GM19193 (cell line): ENCODE data around the gene URB1.

Experiments used
- POLR2A ChIP-seq: IDR thresholded peaks from 4 replicates; pipeline ENCODE4 v1.6.1; 2011; ENCODE audit not compliant: insufficient read depth, insufficient read length; ENCODE audit errors: extremely low read depth

Gene URB1

DNA sequence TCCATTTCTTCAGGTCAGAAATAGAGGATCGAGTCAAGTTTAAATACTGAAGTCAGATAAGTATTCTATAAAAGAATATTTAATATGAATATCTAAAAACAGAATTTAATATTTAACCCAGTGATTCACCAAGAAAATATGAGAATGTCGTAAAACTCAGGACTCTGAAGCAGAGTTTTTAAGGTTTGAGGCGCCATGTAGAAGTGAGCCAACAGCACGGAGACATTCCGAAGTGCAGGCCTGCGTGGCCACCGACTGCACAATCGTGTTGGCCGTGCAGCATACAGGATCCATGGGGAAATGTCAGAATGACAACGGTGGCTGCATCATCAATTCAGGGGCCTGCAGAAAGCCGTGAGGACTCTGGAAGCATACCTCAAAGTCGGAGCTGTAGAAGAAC is 70.7 kb downstream of the URB1 start:
- TF ChIP-seq POLR2A: no peak

- no peak for TF ChIP-seq POLR2A
Measured at GRCh38 chr21:32321480-32321879, 71.3 kb downstream of the URB1 start.

DNA sequence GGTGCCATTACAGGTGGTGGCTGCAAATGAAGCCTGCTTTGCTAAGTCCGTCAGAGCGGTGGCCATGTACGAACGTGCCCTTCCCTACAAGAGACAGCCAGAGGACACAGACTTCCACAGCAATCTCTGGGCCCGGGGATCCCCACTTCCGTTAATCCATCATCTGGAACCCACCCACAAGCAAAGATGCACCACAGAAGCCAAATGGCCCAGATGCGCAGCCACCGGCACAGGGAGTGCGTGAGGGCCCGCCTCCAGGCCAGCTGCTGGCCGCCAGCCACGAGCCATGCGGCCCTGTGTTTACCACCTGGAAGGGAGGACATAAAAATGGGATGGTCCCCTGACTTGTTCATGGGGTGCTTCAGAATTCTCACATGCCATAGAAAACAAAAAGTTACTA is 72.1 kb downstream of the URB1 start:
- no peak for TF ChIP-seq POLR2A

DNA sequence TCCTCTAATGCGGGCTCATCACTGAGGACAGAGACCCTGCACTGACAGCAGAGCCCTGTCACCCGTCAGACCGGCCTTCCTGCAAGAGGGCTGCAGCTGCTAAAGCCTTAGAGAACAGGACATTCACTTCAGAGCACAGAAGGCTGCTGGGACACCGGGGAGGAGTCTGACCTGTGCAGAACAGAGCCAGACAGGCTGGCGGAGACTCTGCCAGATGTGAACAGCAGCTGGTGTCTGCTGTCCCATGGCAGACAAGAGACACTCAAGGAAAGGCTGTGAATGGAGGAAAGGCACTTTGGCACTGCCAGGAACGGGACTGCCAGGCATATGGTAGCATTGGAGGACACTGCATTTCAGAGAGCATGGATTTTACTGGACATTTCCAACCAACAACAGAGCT is 72.8 kb downstream of the URB1 start:
- no peak for TF ChIP-seq POLR2A

GRCh38 chr21:32319012-32319411 is 73.8 kb downstream of the URB1 start:
- TF ChIP-seq POLR2A: no peak

- no peak for TF ChIP-seq POLR2A
Measured at GRCh38 chr21:32317726-32318125, 75.1 kb downstream of the URB1 start.

GRCh38 chr21:32316361-32317215 is 76.2 kb downstream of the URB1 start:
- no peak for TF ChIP-seq POLR2A

GRCh38 chr21:32315511-32316281 is 77.1 kb downstream of the URB1 start:
- TF ChIP-seq POLR2A: no peak

DNA sequence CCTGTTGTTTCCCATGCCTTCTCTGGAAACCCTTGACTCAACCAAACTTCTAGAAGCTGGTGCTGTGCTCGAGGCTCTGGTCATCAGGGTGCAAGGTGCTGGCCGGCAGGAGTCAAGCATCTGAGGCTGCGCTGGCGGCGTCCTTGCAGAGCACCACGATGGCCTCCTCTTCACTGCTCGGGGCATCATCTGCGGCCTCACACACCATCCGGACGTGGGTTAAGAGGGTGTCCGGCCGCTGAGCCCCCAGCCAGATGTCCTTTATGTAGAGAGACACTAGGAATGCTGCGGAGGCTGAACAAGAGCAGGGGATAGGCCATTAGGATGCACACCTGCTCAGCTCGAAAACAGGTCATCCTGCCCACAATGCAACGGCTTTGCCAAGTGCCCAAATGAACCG is 78.0 kb downstream of the URB1 start:
- no peak for TF ChIP-seq POLR2A

DNA sequence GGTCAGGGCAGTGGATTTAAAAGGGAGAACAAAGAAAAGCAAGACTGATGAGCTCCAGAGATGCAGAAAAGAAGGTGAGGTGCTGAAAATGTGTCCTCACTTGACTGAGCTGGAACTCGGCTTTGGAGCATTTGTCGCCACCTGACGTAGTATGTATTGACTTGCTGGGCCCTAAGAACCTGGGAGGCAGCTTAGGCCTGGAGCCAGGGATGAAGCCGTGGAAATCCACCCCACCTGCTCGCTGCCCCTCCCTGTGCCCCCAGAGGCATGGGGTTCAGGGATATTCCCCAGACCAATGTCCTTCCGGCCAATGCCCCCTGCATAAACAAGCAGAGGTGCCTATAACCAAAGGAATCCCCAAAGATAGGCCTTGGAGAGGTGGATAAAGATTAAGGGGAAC is 79.8 kb downstream of the URB1 start:
- no peak for TF ChIP-seq POLR2A

DNA sequence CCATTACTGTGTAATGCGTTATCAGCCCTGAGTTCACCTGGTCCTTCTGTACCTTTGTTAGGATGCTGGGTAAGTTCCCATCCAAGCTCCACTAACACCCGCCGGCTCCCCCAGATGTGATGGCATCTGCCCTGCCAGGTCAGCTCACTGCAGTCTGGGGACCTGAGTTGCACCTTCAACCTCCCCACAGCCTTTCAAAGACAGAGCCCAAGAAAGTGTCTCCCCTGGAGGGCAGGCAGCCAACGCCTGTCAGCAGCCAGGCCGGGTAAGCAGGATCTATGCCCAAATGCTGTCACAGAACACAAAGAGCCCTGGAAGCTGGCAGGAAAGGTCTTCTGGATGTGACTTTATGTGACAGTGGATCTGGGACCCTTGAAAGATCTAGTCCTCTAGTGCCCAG is 80.5 kb downstream of the URB1 start:
- TF ChIP-seq POLR2A: no peak

DNA sequence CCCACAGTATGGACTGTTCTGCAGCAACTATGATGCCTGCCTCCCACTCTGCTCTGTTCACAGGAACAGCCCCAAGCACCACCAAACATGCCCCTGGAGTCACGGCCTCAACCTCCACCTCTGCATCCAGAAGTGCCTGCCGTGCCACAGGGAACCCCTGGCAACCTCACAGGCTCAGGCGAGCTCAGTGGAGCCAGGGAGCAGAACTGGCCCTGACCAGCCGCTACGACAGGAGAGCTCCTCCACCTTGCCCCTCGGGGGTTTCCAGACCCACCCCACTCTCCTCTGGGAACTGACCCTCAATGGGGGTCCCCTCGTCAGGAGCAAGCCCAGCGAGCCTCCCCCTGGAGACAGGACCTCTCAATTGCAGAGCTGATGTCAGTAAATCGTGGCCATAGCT is 81.2 kb downstream of the URB1 start:
- no peak for TF ChIP-seq POLR2A

DNA sequence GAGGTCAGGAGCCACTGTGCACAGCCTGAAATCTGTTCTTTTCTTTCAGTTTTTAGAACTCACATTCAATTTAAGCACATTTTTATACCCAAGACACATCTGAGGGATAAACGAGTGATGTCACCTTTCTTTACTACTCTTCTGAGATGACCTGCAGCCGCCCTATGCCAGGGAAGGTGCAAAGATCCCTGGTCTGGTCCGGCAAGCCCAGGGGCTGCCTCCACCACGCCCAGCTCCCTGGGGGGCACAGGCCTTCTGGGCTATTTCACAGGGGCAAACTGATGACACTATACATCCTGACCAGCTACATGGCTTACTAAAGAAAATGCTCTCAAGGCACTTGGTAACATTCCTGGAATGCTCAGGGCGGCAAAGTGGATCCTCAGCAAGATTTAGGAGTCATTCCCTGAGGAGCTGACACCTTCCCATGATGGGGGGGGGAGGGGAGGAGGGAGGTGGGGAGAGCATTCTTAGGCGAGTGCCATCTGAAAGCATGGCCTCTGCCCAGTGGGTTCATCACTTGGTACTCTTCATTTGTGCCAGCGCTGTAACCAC is 82.8 kb downstream of the URB1 start:
- TF ChIP-seq POLR2A: no peak

DNA sequence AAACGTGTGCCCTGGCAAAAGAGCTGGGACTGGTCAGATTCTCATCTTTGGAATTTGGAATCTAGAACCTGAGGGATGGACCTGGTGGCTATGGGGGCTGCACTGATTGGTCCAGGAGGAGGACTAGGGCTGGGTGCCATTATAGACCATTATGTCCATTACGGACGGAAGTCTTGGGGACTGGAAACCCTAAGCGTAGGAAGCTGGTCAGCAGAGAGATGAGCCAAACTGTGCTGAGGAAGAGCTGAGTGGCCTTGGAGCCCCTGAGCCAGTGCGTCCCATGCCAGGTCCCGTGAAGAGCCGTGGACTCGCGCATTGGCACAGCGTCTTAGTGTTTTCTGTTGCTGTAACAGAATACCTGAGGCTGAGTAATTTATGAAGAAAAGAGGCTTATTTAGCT is 84.1 kb downstream of the URB1 start:
- no peak for TF ChIP-seq POLR2A

GRCh38 chr21:32307706-32308105 is 85.1 kb downstream of the URB1 start:
- TF ChIP-seq POLR2A: no peak

GRCh38 chr21:32306021-32306780 is 86.6 kb downstream of the URB1 start:
- TF ChIP-seq POLR2A: no peak

DNA sequence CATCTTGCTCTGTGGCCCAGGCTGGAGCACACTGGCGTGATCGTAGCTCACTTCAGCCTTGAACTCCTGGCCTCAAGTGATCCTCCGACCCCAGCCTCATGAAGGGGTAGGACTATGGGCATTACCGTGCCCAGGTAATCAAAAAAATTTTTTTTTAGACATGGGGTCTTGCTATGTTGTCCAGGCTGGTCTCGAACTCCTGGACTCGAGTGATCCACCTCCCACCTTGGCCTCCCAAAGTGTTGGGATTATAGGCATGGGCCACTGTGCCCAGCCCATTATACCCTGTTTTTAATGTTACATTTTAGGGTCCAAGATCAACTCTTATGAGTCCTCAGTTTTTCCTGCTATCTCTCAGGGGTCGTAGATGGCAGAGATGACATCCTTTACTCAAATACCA is 87.8 kb downstream of the URB1 start:
- no peak for TF ChIP-seq POLR2A
